Activated CD4-positive, alpha-beta memory T cell treated with anti-CD3 and anti-CD28 coated beads for 36 hours (primary cell): ENCODE measurements around the gene NFKB1. TPM values are rescaled to one million over a fixed set of nuclear protein-coding genes. Genes with fewer than 3 reads are reported as not detected.

ENCODE experiments used
- CTCF ChIA-PET: fragments of 350-600 bp; sonication (Branson Sonifier 250); formaldehyde crosslinking; loops from one replicate; lab custom pipeline; 2021; ENCODE audit warnings: antibody characterized with exemption, inconsistent platforms; lab: Charles Lee
- POLR2A ChIA-PET: fragments of 350-600 bp; sonication (Branson Sonifier 250); formaldehyde crosslinking; loops from one replicate; lab custom pipeline; 2021; ENCODE audit warnings: antibody characterized with exemption; lab: Charles Lee
- DNase-seq: peaks from one replicate; pipeline ENCODE4 v3.0.0-alpha.2; 2020
- H3K27ac Mint-ChIP-seq: one replicate; pipeline ENCODE4 v1.8.0; 2021; ENCODE audit warnings: mixed read lengths
- H3K27me3 Mint-ChIP-seq: one replicate; pipeline ENCODE4 v1.8.0; 2021; ENCODE audit warnings: mixed read lengths
- H3K36me3 Mint-ChIP-seq: one replicate; pipeline ENCODE4 v1.8.0; 2021; ENCODE audit warnings: mixed read lengths
- H3K4me1 Mint-ChIP-seq: one replicate; pipeline ENCODE4 v1.8.0; 2021; ENCODE audit warnings: low read depth, mixed read lengths
- H3K4me3 Mint-ChIP-seq: one replicate; pipeline ENCODE4 v1.8.0; 2021; ENCODE audit warnings: mild to moderate bottlenecking, mixed read lengths
- H3K9me3 Mint-ChIP-seq: one replicate; pipeline ENCODE4 v1.8.0; 2021; ENCODE audit warnings: mixed read lengths
- intact Hi-C: fragments of 100-400 bp; cut with micrococcal nuclease; formaldehyde crosslinking; loops from one replicate; pipeline ENCODE4 v1.15.1; 2023
- total RNA-seq, 2 experiments: library from RNA; stranded (reverse); gene quantifications; one replicate each; pipeline ENCODE4 v1.2.3, GENCODE V29; 2021

NFKB1 gene
- total RNA-seq, 2 experiments from 2014 or later, result 122 to 133 TPM

DNA sequence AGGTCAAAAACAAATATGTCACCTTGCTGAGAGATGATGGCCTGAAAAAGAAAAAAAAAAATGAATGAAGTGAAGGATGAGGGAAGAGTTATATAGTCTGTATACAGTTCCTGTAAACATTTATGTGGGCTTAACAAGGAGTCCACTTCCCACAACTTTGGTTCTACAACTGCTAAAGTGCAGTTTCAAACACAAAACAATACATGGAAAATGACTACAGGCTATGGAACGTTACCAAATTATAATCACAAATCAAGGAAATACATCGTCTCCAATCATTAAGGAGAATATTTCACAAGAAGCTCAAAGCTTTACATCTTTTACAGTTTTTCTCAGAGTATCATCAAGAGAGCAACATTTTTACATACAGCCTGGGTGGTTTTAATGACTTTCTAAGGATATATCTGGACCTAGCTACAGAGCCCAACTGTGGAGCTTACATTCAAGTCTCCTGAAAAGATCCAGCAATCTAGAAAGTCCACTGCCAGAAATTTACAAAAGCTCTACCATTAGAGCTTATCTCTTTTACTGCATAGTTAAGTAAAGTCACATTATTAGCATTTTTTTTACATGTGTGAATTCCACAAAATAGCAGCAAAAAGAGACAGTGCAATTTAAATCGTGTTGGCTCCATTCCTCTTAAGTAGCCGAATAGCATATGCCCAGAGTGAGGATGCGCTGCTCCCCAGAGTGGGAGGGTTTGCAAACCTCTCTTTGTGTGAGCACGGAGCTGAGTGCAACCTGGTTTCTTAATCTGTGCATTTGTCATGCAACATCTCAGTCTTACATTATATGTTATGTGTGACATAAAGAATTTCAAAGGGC, 131.3 kb downstream of the NFKB1 start:
- Mint-ChIP-seq H3K4me3 (no peak overlapping the region), H3K27ac (no peak overlapping the region), H3K9me3 (no peaks in the 10 kb centered on the region), H3K27me3 (no peaks in the 10 kb centered on the region), H3K36me3 (peaks cover 7% of the 10 kb centered on the region), H3K4me1 (peaks cover 50% of the 10 kb centered on the region)
- ChIA-PET CTCF (interaction anchor here (1.0 to 1.2 kb wide), 2 partner anchors 192 to 377 kb away, joined by 3 to 4 read pairs; no protein-coding TSS in a partner anchor), POLR2A (no interaction called here)
- no peak for DNase-seq
- intact Hi-C loops, result no loop called here

DNA sequence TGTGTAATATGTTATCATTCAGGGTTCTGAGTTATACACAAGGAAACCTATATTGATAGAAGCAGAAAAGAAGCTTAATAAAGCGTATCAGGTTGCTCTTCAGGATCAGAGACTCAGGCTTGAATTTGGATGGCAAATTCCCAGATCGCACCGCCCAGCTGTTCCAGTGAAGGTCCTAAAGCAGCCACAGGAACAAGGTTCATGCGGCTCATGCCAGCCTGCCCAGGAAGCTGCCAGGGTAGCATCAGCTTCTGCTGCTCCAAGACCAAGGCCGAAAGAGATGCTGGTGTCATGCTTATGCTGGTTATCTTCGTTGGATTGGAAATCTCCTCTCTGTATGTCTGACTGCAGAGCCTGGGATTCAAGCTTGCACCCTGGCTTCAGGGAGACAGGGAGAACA, 131.9 kb downstream of the NFKB1 start:
- Mint-ChIP-seq H3K27me3 (no peaks in the 10 kb centered on the region), H3K27ac (no peak overlapping the region), H3K4me1 (peaks cover 45% of the 10 kb centered on the region), H3K9me3 (no peaks in the 10 kb centered on the region), H3K36me3 (peaks cover 9% of the 10 kb centered on the region), H3K4me3 (no peak overlapping the region)
- no peak for DNase-seq
- POLR2A ChIA-PET, result no interaction called here
- intact Hi-C loops, result no loop called here
- CTCF ChIA-PET, result interaction anchor here (1.0 to 1.2 kb wide), 2 partner anchors 191 to 376 kb away, joined by 3 to 4 read pairs; no protein-coding TSS in a partner anchor

DNA sequence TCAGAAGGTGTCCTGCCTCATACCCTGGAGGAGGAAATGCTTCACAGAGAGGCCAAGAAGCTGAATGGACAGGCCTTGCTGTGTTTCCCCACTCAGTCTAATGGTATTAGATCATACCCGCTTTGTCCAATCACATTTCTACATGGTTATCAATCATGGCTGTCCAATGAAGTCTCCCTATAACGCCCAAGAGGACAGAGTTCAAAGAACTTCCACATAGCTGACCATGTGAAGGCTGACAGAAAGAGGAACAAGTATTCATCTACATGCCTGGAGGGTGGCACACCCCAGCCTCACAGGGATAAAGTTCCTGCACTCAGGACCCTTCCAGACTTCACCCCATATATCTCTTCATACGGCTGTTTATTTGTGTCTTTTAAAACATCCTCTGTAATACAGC, 136.2 kb downstream of the NFKB1 start:
- Mint-ChIP-seq H3K27me3 (no peaks in the 10 kb centered on the region), H3K36me3 (peaks cover 8% of the 10 kb centered on the region), H3K27ac (no peak overlapping the region), H3K4me3 (no peak overlapping the region), H3K9me3 (no peaks in the 10 kb centered on the region), H3K4me1 (peaks cover 21% of the 10 kb centered on the region)
- intact Hi-C loops, result no loop called here
- no peak for DNase-seq
- POLR2A ChIA-PET, result no interaction called here
- CTCF ChIA-PET, result interaction anchor here (0.5 to 1.4 kb wide), 2 partner anchors 9 to 79 kb away, joined by 4 read pairs; no protein-coding TSS in a partner anchor

DNA sequence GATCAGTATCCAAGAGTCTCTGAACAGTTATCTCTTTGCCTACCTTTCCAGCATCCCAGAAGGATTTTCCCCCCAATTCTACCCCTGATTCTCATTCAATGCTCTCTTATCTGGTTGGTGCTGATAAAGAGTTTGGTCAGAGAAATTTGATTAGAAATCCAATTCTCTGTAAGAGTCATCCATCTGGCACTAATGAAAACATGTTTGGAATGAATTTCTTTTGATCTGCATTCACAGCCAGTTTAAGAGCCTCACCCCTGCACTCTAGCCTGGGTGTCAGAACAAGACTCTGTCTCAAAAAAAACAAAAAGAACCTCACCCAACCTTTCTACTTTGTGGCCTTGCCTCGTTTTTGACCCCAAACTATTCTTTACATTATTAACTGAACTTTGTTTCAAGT, 137.5 kb downstream of the NFKB1 start:
- peaks cover 21% of the 10 kb centered on the region for H3K4me1 Mint-ChIP-seq
- H3K9me3 Mint-ChIP-seq, result no peaks in the 10 kb centered on the region
- no peaks in the 10 kb centered on the region for H3K27me3 Mint-ChIP-seq
- intact Hi-C loops, result no loop called here
- ChIA-PET POLR2A (no interaction called here), CTCF (interaction anchor here (1.4 kb wide), 1 partner anchor 10 kb away, joined by 4 read pairs; no protein-coding TSS in a partner anchor)
- DNase-seq, result no peak
- H3K27ac Mint-ChIP-seq, result no peak overlapping the region
- peaks cover 8% of the 10 kb centered on the region for H3K36me3 Mint-ChIP-seq
- no peak overlapping the region for H3K4me3 Mint-ChIP-seq

DNA sequence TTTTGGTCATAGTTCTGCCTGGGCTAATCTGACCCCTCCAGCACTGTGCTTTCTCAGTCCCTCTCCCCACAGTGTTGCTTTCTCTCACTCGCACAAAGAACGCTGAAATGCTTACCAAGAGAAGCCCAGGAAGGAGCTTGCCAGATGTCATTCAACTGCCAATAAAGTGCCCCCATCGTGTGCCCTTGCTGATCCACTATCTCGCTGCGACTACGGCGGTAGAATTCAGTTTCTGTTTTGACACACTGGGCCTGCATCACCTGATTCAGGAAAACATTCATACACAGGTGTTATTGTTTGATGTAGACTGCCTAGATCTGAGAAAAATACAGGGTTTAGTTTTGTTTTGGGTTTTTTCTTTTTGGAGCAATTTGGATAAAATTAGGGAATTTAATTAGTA, 138.4 kb downstream of the NFKB1 start:
- Mint-ChIP-seq H3K4me1 (peaks cover 21% of the 10 kb centered on the region), H3K9me3 (no peaks in the 10 kb centered on the region), H3K27ac (peak overlapping the region; percentile 81), H3K4me3 (peak overlapping the region; percentile 71), H3K36me3 (peaks cover 7% of the 10 kb centered on the region), H3K27me3 (no peaks in the 10 kb centered on the region)
- ChIA-PET POLR2A (no interaction called here), CTCF (no interaction called here)
- peak; percentile 48 for DNase-seq
- intact Hi-C loops, result no loop called here

DNA sequence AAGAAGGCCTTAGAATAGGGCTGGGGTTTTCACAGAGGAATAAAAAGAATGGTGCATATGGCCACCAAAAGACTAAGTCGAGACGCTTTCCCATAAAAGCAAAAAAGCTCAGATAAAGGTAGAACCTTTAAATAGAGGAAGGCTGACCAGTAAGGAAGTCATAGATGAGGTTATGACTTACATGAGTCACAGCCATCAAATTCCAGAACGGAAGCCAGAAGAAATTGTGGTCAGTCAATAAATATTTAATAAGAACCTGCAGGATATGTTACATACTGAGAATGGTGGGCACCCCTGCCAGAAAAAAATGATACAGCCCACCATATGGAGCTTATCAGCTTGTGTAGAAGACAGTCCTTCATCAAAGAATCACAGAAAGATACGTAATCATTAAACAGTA, 139.5 kb downstream of the NFKB1 start:
- CTCF ChIA-PET, result no interaction called here

DNA sequence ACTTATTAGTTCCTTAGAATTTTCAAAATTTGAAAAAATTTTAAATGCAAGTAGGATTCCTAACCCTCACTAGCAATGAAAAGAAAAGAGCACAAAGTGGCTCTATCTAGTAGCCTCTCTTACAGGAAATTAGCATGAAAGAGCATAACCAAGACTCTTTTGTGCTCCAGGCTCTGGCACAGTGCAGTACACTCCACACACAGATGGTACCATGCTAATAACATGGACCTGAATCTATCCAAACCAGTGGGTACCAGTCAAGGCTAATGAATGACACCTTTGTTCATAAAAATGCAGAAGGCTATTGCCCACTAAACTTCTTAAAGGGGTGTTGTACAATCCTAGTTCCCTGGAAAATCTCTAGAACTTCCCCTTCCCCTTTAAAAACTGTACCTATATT, 140.6 kb downstream of the NFKB1 start:
- intact Hi-C loops, result no loop called here
- Mint-ChIP-seq H3K9me3 (no peaks in the 10 kb centered on the region), H3K27ac (no peak overlapping the region), H3K36me3 (peaks cover 7% of the 10 kb centered on the region), H3K4me1 (peaks cover 27% of the 10 kb centered on the region), H3K27me3 (no peaks in the 10 kb centered on the region), H3K4me3 (no peak overlapping the region)
- DNase-seq, result no peak
- POLR2A ChIA-PET, result no interaction called here
- CTCF ChIA-PET, result no interaction called here

More for the DNA sequence above, 139.5 kb downstream of the NFKB1 start:
- Mint-ChIP-seq H3K4me1 (peaks cover 21% of the 10 kb centered on the region), H3K36me3 (peaks cover 7% of the 10 kb centered on the region), H3K27ac (no peak overlapping the region), H3K4me3 (no peak overlapping the region), H3K9me3 (no peaks in the 10 kb centered on the region), H3K27me3 (no peaks in the 10 kb centered on the region)
- no peak for DNase-seq
- intact Hi-C loops, result no loop called here
- POLR2A ChIA-PET, result no interaction called here

DNA sequence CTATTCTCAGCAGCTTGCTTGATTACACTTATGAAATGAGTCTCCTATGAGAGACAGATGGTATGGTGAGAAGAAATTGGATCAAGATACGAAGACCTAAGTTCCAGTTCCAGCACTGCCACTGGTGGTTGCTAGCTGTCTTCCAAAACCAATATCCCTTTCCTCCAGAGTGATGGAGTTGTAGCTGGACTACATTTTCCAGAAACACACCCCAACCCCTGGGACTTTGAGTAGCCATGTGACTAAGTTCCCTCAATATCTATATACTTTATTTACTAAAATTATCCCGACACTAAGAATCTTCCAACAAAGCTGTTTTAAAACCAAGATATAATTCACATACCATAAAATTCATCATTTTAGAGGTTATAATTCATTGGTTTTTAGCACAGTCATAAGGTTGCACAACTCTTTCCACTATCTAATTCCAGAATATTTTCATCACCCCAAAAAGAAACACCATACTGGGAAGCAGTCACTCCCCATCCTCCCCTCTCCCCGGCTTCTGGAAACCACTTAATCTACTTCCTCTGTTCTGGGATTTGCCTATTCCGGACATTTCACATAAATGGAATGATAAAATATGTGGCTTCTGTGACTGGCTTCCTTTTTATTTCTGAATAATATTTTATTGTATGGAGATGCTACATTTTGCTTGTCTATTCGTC, 141.6 kb downstream of the NFKB1 start:
- Mint-ChIP-seq H3K27me3 (no peaks in the 10 kb centered on the region), H3K9me3 (no peaks in the 10 kb centered on the region), H3K27ac (no peak overlapping the region), H3K36me3 (peaks cover 7% of the 10 kb centered on the region), H3K4me1 (peaks cover 34% of the 10 kb centered on the region), H3K4me3 (no peak overlapping the region)
- ChIA-PET POLR2A (no interaction called here), CTCF (no interaction called here)
- no peak for DNase-seq
- intact Hi-C loops, result no loop called here

DNA sequence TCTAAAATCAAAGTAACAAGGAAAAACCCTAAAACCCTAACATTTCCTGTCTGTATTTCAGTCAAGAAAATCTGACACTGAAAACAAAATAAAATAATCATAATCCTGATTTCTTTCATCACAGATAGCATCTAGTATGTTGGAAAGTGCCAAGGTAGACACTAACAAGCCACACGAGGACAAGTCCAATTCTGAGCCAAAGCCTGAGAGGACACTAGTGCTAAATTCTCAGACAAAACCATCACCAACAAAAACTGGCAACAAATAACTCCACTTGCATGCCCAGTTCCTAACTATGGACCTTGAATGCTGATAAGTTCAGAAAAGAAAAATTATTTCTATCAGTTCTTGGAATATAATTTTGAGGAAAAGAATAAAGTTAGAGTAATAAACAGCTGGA, 146.0 kb downstream of the NFKB1 start:
- H3K36me3 Mint-ChIP-seq, result peaks cover 21% of the 10 kb centered on the region
- CTCF ChIA-PET, result no interaction called here

DNA sequence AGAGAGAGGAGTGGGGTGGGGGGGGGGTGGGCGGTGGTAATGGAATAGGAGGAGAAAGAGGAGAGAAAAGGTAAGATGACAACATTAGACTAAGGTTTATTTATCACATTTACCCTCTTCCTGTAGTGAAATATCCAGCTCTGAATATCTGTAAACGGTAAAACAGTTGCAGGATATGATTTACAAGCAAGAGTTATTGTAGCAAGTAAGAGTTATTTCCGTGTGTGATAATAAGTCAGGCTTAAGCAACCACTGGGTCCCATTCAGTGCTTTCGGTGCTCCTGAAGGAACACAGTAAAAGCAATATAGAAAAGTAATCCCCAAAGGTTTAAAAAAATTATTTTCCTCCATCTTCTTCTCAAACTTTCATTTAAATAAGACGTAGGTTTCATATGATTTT, 156.0 kb downstream of the NFKB1 start:
- intact Hi-C loops, result no loop called here
- CTCF ChIA-PET, result interaction anchor here (0.5 kb wide), 1 partner anchor 435 kb away, joined by 3 read pairs; no protein-coding TSS in a partner anchor
- no peaks in the 10 kb centered on the region for H3K9me3 Mint-ChIP-seq
- no peak for DNase-seq
- no peaks in the 10 kb centered on the region for H3K4me1 Mint-ChIP-seq
- H3K27ac Mint-ChIP-seq, result no peak overlapping the region
- H3K27me3 Mint-ChIP-seq, result no peaks in the 10 kb centered on the region
- POLR2A ChIA-PET, result no interaction called here
- H3K36me3 Mint-ChIP-seq, result peaks cover 6% of the 10 kb centered on the region
- H3K4me3 Mint-ChIP-seq, result no peak overlapping the region

More for the DNA sequence above, 146.0 kb downstream of the NFKB1 start:
- no peak overlapping the region for H3K27ac Mint-ChIP-seq
- peaks cover 15% of the 10 kb centered on the region for H3K4me1 Mint-ChIP-seq
- H3K27me3 Mint-ChIP-seq, result no peaks in the 10 kb centered on the region
- POLR2A ChIA-PET, result no interaction called here
- intact Hi-C loops, result no loop called here
- H3K4me3 Mint-ChIP-seq, result no peak overlapping the region
- H3K9me3 Mint-ChIP-seq, result no peaks in the 10 kb centered on the region
- no peak for DNase-seq

DNA sequence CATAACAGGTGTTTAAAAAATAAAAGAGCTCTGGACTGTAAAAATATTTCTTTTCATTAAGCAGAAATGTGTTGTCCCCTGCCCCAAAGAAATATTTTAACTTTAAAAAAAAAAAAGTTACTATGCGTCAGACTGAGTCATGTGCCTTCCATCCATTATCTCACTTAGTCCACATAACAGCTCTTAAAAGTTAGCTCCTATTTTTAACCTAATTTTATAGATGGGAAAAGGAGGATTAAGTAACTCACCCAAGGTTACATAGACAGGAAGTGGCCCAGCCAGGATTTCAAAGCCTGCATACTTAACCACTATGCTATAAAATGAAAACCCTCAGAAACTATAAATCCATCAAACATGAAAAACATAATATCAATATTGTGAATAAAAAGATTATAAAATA, 161.9 kb downstream of the NFKB1 start:
- H3K4me3 Mint-ChIP-seq, result no peak overlapping the region
- no peaks in the 10 kb centered on the region for H3K27me3 Mint-ChIP-seq
- intact Hi-C loops, result no loop called here
- POLR2A ChIA-PET, result no interaction called here
- peaks cover 23% of the 10 kb centered on the region for H3K36me3 Mint-ChIP-seq
- no peaks in the 10 kb centered on the region for H3K9me3 Mint-ChIP-seq
- no peak overlapping the region for H3K27ac Mint-ChIP-seq
- CTCF ChIA-PET, result no interaction called here
- H3K4me1 Mint-ChIP-seq, result no peaks in the 10 kb centered on the region
- no peak for DNase-seq

DNA sequence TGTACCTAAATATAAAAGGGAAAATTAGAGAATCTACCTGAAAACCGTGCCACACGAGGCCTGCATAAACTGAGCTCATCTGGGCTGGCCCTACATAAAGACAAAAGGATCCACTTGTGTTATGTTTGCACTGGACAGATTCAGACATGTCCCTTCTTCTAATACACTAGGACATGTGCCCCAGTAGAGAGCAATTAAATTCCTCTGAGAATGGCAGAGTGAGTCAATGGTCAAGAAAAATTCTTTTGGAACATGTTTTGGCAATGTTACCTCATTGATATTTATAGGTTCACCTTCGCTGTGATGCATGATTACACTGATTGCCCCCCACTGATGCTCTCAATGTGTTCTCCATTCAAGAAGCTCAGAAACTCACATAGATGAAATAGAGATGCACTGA, 164.4 kb downstream of the NFKB1 start:
- intact Hi-C loops, result no loop called here

More for the DNA sequence above, 164.4 kb downstream of the NFKB1 start:
- Mint-ChIP-seq H3K27me3 (no peaks in the 10 kb centered on the region), H3K36me3 (peaks cover 33% of the 10 kb centered on the region), H3K9me3 (no peaks in the 10 kb centered on the region), H3K4me3 (no peak overlapping the region), H3K4me1 (no peaks in the 10 kb centered on the region), H3K27ac (no peak overlapping the region)
- POLR2A ChIA-PET, result no interaction called here
- DNase-seq, result no peak
- CTCF ChIA-PET, result no interaction called here
